Glomerular visceral epithelial cell (primary cell): ENCODE results near the gene AVP.
"Not testable (repeated sequence)": the region's sequence is repeated elsewhere in the genome, so short reads cannot be mapped to it uniquely, and the experiment has no call there.

Source experiments
- DNase-seq: peaks from one replicate; pipeline ENCODE4 v3.0.0-alpha.2; 2016; ENCODE audit errors: extremely low spot score

Gene AVP

DNA sequence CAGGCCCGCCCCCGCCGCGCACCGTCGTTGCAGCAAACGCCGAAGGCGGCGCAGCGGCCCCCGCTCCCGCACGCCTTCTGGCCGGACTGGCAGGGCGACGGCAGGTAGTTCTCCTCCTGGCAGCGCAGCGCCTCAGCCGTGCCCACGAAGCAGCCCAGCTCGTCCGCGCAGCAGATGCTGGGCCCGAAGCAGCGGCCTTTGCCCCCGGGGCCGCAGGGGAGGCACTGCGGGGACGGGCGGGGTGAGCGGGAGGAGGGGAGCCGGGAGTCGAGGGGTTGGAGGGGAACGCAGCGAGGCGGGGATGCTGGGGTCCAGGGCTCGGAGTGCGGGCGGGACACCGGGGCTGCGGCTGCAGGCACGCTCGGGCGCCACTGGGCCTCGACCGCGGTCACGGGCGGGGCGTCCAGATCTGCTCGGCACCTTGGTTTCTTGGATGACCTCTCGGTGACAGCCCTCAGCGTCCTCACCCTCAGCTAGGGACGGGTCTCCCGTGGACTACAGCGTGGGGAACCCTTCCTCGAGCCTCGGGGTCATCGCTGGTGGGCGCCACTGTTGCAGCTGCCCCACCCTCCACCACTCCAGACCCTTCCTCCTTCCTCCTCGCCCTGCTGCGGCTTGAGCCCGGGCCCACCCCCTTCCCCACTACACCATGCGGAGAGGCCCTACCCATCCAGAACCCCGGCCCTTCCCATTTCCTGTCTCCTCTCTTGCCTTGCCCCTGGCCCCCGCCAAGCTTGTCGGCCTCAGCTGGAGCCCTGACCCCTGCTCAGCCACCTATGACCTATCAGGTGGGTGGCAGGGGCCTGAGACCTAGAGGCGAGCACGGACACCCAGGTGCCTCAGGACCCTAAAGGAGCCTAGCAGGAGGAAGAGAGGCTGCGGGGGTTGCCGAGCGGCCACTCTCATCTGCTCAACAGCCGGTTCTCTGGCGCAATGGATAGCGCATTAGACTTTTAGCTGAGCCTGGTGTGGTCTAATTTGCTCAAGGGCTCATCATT, 1.3 kb downstream of the AVP start:
- DNase-seq, result no peak

DNA sequence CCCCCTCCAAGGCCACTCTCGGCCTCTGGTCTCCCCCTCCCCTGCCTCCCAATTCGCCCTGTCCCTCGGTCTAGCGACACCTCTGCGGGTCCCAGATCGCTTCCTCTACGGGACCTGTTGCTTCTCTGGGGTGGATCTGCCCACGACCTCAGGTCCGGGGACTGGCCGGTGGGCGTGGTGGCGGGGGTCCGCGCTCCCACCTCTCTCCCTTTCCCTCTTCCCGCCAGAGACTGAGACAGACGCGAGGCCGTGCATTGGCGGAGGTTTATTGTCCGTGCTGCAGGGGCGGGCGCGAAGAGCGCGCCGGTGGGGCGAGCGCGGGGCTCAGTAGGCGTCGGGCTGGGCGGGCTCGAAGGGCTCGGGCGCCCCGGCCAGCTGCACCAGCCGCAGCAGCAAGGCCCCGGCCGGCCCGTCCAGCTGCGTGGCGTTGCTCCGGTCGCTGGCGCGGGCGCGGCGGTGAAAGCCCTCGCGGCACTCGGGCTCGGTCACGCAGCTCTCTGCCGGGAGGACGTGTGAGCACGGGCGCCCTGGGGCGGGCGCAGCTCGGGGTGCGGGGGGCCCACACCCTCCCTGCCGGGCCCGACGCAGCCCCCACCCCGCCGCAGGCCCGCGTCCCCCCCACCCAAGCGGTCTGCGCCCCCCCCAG, 2.1 kb downstream of the AVP start:
- no peak for DNase-seq

DNA sequence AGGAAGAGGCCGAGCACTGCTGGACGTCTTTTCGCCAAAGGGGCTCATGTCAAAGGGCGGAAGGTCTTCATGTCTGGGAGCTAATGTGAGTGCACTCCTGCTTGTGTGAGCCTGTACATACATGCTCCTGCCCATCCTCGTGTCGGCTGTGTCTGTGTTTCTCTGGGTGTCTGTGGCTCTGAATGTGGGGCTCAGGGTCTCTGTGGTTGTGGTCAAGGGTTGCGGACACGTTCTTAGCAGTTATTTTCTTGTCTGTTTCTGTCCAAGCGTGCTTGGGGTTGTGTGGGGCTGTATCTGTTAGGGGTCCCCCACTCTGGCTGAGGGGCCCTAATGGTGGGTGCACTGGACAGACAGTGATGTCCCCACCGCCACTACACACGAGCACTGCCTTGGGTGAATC, 2.9 kb downstream of the AVP start:
- DNase-seq, result no peak

DNA sequence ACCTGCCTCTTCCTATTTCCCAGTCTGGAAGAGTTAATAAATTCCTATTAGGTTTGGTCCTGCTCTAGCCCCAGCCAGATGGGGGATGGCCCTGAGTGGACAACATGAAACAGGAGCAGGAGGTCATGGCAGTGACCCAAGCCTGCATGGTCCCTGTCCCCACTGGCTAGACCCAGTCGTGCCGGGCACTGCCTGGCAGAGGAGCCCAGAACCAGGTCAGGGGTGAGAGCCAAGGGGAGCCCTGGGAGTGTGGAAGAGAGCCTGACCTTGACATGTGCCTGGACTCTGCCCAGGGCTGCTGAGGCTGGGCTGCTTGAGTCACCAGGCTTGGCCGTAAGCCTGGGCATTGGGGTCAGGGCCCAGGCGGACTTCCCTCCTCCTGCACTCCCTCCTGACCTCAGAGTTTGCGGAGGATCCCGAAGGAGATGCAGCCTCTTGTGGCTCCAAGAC, 3.6 kb downstream of the AVP start:
- DNase-seq, result peak; percentile 81

DNA sequence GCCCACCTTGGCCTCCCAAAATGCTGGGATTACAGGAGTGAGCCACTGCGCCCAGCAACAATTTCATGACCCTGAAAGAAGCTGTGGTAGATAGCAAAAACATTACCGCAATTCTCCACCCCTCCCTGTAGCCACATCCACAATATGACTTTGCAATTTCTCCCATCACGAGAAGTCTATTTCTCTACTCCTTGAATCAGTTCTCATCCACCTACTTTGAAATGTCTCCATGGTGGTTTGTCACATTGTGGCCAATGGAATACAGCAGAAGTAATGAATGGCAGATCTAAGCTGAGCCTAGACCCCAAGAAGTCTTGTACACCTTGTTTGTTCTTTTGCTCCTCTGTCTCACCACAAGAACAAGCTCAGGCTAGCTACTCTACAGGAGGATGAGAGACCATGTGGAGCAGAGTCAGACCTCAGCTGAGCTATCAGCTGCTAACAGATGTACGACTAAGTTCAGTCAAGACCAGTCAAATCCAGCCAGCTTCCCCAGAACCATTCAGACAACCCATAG, 6.8 kb downstream of the AVP start:
- no peak for DNase-seq

DNA sequence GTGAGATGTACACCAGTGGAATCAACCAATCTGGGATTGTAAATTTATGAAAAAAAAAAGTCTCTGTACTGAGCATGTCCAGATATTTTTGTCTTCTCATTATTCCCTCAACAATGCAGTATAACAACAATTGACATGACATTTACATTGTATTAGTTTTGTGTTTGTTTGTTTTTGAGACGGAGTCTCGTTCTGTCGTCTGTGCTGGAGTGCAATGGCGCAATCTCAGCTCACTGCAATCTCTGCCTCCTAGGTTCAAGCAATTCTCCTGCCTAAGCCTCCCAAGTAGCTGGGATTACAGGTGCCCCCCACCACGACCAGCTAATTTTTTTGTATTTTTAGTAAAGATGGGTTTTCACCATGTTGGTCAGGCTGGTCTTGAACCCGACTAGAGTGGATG, 9.2 kb downstream of the AVP start:
- DNase-seq, result not testable (repeated sequence)

DNA sequence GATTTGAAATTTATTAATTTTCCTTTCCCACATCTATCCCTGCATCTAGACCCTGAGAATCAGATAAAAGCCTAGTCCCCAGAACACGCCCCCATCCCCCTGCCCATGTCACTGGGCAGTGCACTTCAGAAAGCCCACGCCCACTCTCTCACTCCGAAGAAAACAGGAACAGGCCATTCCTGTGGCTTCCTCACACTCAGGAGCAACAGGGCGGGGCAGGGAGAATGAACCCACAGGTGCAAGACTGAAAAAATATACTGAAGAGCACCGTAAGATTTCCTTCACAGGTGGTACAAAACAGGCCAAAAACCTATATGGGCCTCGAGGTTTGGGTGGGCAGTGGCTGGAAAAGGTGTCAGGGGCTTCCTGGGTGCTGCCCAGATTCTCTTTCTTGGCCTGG, 9.7 kb downstream of the AVP start:
- DNase-seq, result no peak

DNA sequence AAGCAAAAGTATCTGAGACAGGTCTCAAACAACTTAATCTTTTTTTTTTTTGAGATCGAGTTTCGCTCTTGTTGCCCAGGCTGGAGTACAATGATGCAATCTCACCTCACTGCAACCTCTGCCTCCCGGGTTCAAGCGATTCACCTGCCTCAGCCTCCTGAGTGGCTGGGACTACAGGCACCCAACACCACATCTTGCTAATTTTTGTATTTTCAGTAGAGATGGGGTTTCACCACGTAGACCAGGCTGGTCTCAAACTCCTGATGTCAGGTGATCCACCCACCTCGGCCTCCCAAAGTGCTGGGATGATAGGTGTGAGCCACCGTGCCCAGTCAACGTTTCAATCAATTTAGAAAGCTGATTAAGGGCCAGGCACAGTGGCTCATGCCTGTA, 11.3 kb downstream of the AVP start:
- DNase-seq, result not testable (repeated sequence)

DNA sequence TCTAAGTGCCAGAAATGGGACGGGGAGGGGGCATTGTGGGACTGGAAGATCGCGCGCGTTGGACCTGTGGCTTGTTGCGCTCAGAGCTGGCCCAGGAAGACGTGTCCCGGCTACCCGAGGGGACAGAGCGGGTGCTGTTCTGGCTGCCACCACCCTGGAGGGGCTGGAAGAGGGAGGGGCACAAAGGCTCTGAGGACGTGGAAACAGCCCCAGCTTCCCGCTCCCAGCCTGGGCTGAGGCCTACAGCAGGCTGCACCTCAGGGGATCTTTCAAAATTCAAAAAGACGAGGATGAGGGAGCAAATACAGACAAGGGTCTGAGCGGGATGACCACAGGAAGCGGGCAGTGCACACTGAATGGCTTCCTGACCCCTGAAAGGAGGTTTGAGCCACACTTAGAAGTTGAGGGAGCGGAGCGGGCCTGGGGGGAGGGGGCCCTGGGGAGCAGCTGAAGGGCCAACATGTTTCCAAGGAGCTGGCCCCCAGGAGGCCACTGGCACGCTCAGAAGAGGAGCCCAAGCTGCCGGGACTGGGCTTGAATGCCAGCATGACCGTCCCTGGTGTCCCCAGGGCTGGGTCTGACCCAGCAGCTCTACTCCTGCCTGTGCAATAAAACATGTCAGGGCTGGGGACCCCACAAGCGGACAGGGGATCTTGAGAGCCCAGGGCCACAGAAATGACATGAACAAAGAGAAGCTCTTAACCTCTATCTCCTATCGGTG, 11.8 kb downstream of the AVP start:
- no peak for DNase-seq

DNA sequence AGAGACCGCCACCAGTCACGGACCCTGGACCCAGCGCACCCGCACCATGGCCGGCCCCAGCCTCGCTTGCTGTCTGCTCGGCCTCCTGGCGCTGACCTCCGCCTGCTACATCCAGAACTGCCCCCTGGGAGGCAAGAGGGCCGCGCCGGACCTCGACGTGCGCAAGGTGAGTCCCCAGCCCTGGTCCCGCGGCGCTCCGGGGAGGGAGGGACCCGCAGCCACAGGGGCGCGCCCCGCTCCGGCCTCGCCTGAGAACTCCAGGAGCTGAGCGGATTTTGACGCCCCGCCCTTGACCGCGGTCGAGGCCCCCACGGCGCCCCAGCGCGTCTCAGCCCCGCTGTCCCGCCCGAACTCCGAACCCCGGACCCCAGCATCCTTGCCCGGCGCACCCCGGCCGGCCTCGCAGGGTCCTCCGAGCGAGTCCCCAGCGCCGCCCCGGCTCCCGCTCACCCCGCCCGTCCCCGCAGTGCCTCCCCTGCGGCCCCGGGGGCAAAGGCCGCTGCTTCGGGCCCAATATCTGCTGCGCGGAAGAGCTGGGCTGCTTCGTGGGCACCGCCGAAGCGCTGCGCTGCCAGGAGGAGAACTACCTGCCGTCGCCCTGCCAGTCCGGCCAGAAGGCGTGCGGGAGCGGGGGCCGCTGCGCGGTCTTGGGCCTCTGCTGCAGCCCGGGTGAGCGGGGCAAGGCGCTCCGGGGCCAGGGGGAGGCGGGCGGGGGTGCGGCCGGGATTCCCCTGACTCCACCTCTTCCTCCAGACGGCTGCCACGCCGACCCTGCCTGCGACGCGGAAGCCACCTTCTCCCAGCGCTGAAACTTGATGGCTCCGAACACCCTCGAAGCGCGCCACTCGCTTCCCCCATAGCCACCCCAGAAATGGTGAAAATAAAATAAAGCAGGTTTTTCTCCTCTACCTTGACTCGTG, 12.7 kb downstream of the AVP start, which contains the start of gene OXT:
Gene OXT (plus strand): TSS at position 11 of the 920 bp plus-strand sequence. CDS start 36 bp downstream, at position 47.
- DNase-seq, result no peak

DNA sequence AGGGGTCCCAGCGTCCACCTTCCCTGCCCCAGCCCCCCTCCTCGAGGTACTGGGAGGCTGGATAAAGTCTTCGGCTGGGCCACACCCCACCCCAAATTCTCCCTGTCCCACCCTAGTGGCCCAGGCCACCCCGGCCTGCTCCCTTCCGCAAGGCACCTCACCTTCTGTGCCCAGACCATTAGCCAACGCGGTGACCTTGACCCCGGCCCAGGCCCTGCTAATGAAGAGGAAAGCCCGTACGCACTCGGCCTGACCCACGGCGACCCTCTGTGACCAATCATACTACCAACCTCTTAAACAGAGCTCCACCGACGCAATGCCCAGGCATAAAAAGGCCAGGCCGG, 13.3 kb downstream of the AVP start:
- no peak for DNase-seq

DNA sequence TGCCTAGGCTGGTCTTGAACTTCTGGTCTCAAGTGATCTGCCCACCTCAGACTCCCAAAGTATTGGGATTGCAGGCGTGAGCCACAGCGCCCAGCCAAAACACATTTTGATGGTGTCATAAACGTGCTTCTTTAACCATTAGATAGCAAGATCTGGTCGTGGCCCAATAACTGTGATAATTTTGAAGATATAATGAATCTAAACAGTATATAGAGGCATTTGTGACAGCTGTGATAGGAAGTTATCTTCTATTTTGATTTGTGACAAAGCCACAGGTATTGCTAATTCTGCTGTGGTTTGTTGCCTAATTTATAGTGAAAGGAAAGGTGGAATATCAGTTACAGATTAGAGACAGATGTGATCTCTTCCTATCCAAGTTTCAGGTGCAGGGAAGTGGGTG, 13.8 kb downstream of the AVP start:
- DNase-seq, result no peak

DNA sequence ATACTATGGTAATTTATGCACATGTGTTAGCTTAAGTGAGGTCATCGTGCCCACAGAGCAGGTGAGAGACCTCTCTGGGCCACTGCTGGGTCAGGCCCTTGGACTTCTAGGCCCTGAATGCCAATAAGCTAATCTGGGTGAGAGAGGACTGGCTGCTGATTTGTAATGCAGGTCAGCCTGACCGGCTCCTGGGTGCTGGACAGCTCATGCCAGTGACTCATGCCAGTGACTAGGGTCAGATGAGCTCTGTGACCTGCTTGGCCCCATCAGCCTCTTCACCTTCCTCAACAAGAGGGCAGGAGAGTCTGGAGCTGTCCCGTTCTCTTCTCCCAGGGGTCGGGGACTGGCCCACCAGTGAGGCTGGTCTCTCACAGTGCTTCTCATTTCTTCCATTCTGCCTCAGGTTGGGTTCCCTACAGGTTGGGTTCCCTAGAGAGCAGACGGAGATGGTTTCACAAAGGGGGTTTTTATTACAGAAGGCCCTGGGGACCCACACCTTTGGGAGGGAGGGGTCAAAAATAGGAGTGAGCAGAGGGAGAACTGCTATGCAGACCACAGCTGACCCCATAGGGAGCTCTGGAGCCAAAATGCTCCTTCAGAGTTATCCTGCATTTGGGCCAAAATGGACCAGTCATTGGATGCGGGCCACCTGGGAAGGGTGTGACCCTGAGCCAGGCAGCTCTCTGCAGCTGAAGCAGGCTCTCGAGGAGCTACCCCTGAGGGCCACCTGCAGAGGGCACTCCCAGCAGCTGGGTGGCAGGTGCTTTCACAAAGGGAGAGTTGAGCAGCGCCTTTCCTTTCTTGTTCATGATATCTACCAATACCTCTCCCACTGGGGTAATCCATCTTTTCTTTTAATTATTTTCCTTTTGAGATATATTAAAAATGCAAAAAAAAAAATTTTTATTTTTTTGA, 15.3 kb downstream of the AVP start:
- DNase-seq, result peak; percentile 53

DNA sequence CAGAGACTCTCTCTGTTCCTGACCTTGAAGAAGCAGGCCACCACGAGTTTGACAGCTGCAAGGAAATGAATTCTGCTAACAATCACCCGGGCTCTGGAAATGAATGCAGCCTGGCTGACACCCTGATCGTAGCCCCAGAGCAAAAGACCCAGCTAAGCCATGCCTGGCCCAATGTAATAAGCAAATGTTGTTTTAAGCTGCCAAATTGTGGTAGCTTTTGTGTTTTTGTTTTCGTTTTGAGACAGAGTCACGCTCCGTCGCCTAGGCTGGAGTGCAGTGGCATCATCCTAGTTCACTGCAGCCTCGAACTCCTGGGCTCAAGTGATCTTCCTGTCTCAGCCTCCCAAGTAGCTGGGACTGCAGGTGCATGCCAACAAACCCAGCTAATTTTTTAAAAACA, 16.4 kb downstream of the AVP start:
- DNase-seq, result no peak

DNA sequence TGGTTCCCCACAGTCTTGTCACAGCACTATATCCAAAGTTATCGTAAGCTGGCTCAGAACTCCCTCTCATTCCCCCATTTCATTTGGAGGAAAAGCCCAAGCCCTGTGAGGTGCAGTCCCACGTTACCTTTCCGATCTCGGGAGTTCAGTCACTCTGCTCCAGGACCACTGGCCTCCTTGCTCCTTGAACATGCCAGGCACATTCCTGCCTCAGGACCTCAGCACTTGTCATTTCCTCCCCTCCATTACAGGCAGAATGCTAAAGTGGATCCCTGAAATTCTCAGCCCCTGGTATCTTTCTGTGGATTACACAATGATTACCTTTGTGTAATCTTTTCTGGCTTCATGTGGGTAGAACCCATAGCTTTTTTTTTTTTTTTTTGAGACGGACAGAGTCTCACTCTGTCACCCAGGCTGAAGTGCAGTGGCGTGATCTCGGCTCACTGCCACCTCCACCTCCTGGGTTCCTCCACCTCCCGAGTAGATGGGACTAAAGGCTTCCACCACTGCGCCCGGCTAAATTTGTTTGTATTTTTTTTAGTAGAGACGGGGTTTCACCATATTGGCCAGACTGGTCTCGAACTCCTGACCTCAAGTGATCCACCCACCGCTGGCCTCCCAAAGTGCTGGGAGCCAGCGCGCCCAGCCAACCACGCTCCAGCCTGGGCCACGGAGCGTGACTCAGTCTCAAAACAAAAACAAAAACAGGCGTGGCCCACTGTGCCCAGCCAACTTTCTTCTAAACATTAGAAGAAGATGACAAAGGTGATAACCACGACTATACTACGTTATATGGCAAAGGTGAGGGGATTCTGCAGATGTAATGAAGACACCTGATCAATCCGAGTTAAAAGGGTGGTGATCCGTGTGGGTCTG, 17.1 kb downstream of the AVP start:
- DNase-seq, result no peak

DNA sequence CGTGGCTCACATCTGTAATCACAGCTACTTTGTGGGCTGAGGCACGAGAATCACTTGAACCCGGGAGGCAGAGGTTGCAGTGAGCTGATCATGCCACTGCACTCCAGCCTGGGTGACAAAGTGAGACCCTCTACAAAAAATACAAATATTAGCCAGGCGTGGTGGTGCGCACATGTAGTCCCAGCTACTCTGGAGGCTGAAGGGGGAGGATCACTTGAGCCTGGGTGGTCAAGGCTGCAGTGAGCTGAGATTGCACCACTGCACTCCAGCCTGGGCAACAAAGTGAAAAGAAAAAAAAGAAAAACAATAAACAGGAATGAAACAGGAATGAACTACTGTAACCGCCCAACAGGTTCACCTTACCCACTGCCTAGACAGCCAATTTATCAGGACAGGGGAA, 20.4 kb downstream of the AVP start:
- not testable (repeated sequence) for DNase-seq

DNA sequence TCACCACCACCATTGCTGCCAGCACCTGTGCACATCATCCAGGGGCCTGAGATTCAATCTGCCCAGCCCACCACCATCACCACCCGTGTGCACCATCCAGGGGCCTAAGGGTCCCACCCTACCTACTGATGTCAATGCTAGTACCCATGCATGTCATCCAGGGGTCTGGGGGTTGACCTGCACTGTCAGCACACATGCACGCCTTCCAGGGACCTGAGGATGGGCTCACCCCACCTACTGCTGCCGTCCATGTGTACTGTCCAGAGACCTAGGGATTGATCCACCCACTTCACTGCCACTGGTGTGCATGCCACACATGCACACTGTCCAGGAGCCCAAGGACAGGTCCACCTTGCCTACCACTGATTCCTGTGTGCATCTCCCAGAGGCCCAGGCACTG, 25.0 kb downstream of the AVP start:
- no peak for DNase-seq

DNA sequence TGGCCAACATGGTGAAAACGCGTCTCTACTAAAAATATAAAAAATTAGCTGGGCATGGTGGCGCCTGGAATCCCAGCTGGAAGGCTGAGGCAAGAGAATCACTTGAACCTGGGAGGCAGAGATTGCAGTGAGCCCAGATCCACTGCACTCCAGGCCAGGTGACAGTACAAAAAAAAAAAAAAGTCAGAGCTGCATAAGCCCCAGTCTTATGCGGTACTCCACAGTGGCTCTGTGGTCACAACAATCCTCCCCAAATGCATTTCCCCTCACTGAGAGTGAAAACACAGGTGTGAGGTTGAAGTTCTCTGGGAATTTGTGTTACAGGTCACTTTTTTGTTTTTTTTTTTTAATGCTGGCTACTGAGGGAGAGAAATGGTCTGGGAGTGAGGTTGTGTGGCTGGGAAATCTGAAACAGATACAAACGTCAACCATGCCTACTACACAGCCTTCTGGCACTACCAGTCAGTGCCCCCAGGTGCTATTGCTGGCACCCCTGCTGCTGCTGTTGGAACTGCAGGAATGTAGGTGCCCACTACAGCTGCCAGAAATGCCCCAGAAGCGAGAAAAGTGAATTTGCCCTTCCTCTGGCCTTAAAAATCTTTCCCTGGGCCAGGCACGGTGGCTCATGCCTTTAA, 33.0 kb downstream of the AVP start:
- no peak for DNase-seq
